Bronchial epithelial cell (primary cell): ENCODE results near the gene CPM. TPM values are rescaled to one million over a fixed set of nuclear protein-coding genes. Genes with fewer than 3 reads are reported as not detected.
"Not testable (repeated sequence)": the region's sequence is repeated elsewhere in the genome, so short reads cannot be mapped to it uniquely, and the experiment has no call there.

Source experiments
- DNase-seq: peaks from one replicate; pipeline ENCODE4 v3.0.0-alpha.2; 2010; ENCODE audit warnings: low read depth
- FAIRE-seq: peaks from 2 replicates; lab custom pipeline; 2011; peaks lifted over from hg19 to GRCh38; lab: Jason Lieb, UNC
- H3K27me3 ChIP-seq: 2 replicates; pipeline ENCODE4 v1.5.1; 2011; ENCODE audit warnings: low read length; ENCODE audit not compliant: control insufficient read depth, insufficient read depth
- H3K36me3 ChIP-seq: 2 replicates; pipeline ENCODE4 v1.5.1; 2011; ENCODE audit warnings: low read length; ENCODE audit not compliant: control insufficient read depth, insufficient read depth
- H3K4me3 ChIP-seq: 2 replicates; pipeline ENCODE4 v1.5.1; 2011; ENCODE audit warnings: mild to moderate bottlenecking, low read depth, low read length, control low read depth
- CTCF ChIP-seq: IDR thresholded peaks from 2 replicates; pipeline ENCODE4 v1.5.1; 2011; ENCODE audit warnings: mild to moderate bottlenecking, moderate library complexity, low read length, control low read depth, inconsistent platforms; ENCODE audit not compliant: insufficient read depth, severe bottlenecking
- total RNA-seq: library from RNA; depleted of rRNA; stranded (reverse); fragments of >200 nt; gene quantifications from 2 replicates; pipeline ENCODE4 v1.2.1, GENCODE V29; 2014

Gene CPM
- total RNA-seq, 1 donor from 2014 or later: 7.1 TPM

GRCh38 chr12:68823696-68824095 lies 109.3 kb downstream of the CPM start:
- DNase-seq (peak; percentile 27), FAIRE-seq (no peak)
- Histone ChIP-seq H3K4me3 (no peak overlapping the region), H3K36me3 (peaks cover 22% of the 10 kb centered on the region), H3K27me3 (no peaks in the 10 kb centered on the region)
- TF ChIP-seq CTCF: no peak

- Histone ChIP-seq H3K36me3 (peaks cover 20% of the 10 kb centered on the region), H3K27me3 (no peaks in the 10 kb centered on the region), H3K4me3 (no peak overlapping the region)
- DNase-seq (no peak), FAIRE-seq (no peak)
- no peak for TF ChIP-seq CTCF
These were observed 111.4 kb downstream of the CPM start for GRCh38 chr12:68821357-68822188.

GRCh38 chr12:68819481-68819880 lies 113.5 kb downstream of the CPM start:
- H3K4me3 ChIP-seq, H3K27me3 ChIP-seq, DNase-seq, FAIRE-seq: not testable (repeated sequence)
- peaks cover 17% of the 10 kb centered on the region for H3K36me3 ChIP-seq

GRCh38 chr12:68815928-68816800 lies 116.8 kb downstream of the CPM start:
- FAIRE-seq: no peak
- H3K36me3 ChIP-seq: peaks cover 9% of the 10 kb centered on the region
- TF ChIP-seq CTCF: no peak

GRCh38 chr12:68815232-68815927 lies 117.6 kb downstream of the CPM start:
- DNase-seq: no peak
- no peak for FAIRE-seq
- no peak for TF ChIP-seq CTCF
- H3K27me3 ChIP-seq: no peaks in the 10 kb centered on the region
- H3K36me3 ChIP-seq: peaks cover 6% of the 10 kb centered on the region
- H3K4me3 ChIP-seq: no peak overlapping the region

More at GRCh38 chr12:68815928-68816800, 116.8 kb downstream of the CPM start:
- DNase-seq: no peak
- Histone ChIP-seq H3K27me3 (no peaks in the 10 kb centered on the region), H3K4me3 (no peak overlapping the region)
